Activated CD4-positive, CD25-positive, alpha-beta regulatory T cell treated with anti-CD3 and anti-CD28 coated beads, Interleukin-2, amount 50 U/mL, for 16 hours (primary cell): ENCODE data around the gene SLC29A1.
"Not testable (repeated sequence)": the region's sequence is repeated elsewhere in the genome, so short reads cannot be mapped to it uniquely, and the experiment has no call there.

Experiments used
- DNase-seq: peaks from one replicate; pipeline ENCODE4 v3.0.0-alpha.2; 2020; ENCODE audit warnings: low read depth, low spot score

Gene SLC29A1

GRCh38 chr6:44223319-44224028 lies at the start of gene SLC29A1:
Gene SLC29A1 (plus strand): TSS chr6:44223595. CDS start chr6:44227314, 3,719 bp downstream.
- DNase-seq = peak; percentile 66

GRCh38 chr6:44176130-44176761 lies 47.1 kb upstream of the SLC29A1 start:
- no peak for DNase-seq

GRCh38 chr6:44176762-44177509 lies 46.5 kb upstream of the SLC29A1 start:
- no peak for DNase-seq

GRCh38 chr6:44177691-44178423 lies 45.5 kb upstream of the SLC29A1 start:
- DNase-seq = no peak

- no peak for DNase-seq
Observed at GRCh38 chr6:44178424-44179071, 44.8 kb upstream of the SLC29A1 start.

GRCh38 chr6:44179072-44179536 lies 44.3 kb upstream of the SLC29A1 start:
- no peak for DNase-seq

GRCh38 chr6:44179648-44180047 lies 43.7 kb upstream of the SLC29A1 start:
- DNase-seq = no peak

GRCh38 chr6:44180406-44180805 lies 43.0 kb upstream of the SLC29A1 start:
- DNase-seq = no peak

- no peak for DNase-seq
Observed at GRCh38 chr6:44180886-44181285, 42.5 kb upstream of the SLC29A1 start.

GRCh38 chr6:44181784-44182183 lies 41.6 kb upstream of the SLC29A1 start:
- DNase-seq = not testable (repeated sequence)

GRCh38 chr6:44182911-44183390 lies 40.4 kb upstream of the SLC29A1 start:
- no peak for DNase-seq

GRCh38 chr6:44183783-44184182 lies 39.6 kb upstream of the SLC29A1 start:
- DNase-seq = no peak

- DNase-seq = not testable (repeated sequence)
Observed at GRCh38 chr6:44185356-44185755, 38.0 kb upstream of the SLC29A1 start.

GRCh38 chr6:44185953-44186634 lies 37.3 kb upstream of the SLC29A1 start:
- DNase-seq = no peak

GRCh38 chr6:44186635-44187025 lies 36.8 kb upstream of the SLC29A1 start:
- no peak for DNase-seq

- DNase-seq = no peak
Observed at GRCh38 chr6:44188819-44189218, 34.6 kb upstream of the SLC29A1 start.

- DNase-seq = no peak
Observed at GRCh38 chr6:44189257-44189656, 34.1 kb upstream of the SLC29A1 start.

- no peak for DNase-seq
Observed at GRCh38 chr6:44190715-44191114, 32.7 kb upstream of the SLC29A1 start.

- DNase-seq = no peak
Observed at GRCh38 chr6:44192428-44193041, 30.9 kb upstream of the SLC29A1 start.

GRCh38 chr6:44193307-44193910 lies 30.0 kb upstream of the SLC29A1 start:
- DNase-seq = no peak
